Spleen (tissue), 7 donors: ENCODE results near the gene TCF7L2.

Source experiments
- CTCF ChIP-seq, 11 experiments: fragments of 200-600 bp in 7 of 11; fragments of 450-650 bp in 4 of 11; sonication (generic) in 4 of 11; IDR thresholded peaks in 8 of 11; conservative IDR thresholded peaks in 3 of 11; 1 replicate in 7 of 11; 2 replicates in 4 of 11; pipeline versions ENCODE4 v1.4.0 to v1.8.0; 2016 to 2021; ENCODE audit warnings: antibody characterized with exemption in 11 of 11, inconsistent platforms in 4 of 11, mild to moderate bottlenecking in 1 of 11
- POLR2A ChIP-seq, 3 donors: fragments of 450-650 bp; IDR thresholded peaks; one replicate each; pipeline ENCODE4 v1.5.1; 2017; ENCODE audit warnings: antibody characterized with exemption in 3 of 3, mild to moderate bottlenecking in 1 of 3
- POLR2AphosphoS5 ChIP-seq, 3 donors: sonication (generic); formaldehyde crosslinking; IDR thresholded peaks; one replicate each; pipeline ENCODE4 v1.5.1; 2017; ENCODE audit warnings: antibody characterized with exemption in 3 of 3
- donor health status: DM: no; HTN: no; CAD: no; lungs with moderate emphysema.
- donor health status: DM: no; HTN: no; CAD: no.
- donor health status: DM: no; HTN: no; CAD: no.

GRCh38 chr10:113024930-113025329, 74.9 kb downstream of the TCF7L2 start:
- TF ChIP-seq POLR2A (IDR thresholded peaks at IDR 0.05) = no peak
- TF ChIP-seq CTCF (IDR thresholded peaks at IDR 0.05 in 8 of 11, conservative IDR thresholded peaks at IDR 0.05 in 3 of 11) = no peak
- no peak for TF ChIP-seq POLR2AphosphoS5 (IDR thresholded peaks at IDR 0.05)
